GM12892 (cell line): ENCODE data around the gene KATNB1.

ENCODE experiments used
- DNase-seq: peaks from one replicate; pipeline ENCODE4 v3.0.0; 2011; ENCODE audit not compliant: insufficient read length
- FAIRE-seq: peaks from 2 replicates; lab custom pipeline; 2011; peaks lifted over from hg19 to GRCh38; lab: Jason Lieb, UNC
- POLR2A ChIP-seq: IDR thresholded peaks from 2 replicates; pipeline ENCODE4 v1.6.1; 2011; ENCODE audit warnings: low read depth, low read length, control low read depth
- POLR2AphosphoS5 ChIP-seq: IDR thresholded peaks from 2 replicates; pipeline ENCODE4 v1.6.1; 2011; ENCODE audit warnings: low read depth, low read length, control low read depth
- TAF1 ChIP-seq: IDR thresholded peaks from 2 replicates; pipeline ENCODE4 v1.6.1; 2011; ENCODE audit warnings: low read depth, mild to moderate bottlenecking, control low read depth, low read length, borderline replicate concordance

KATNB1 gene

DNA sequence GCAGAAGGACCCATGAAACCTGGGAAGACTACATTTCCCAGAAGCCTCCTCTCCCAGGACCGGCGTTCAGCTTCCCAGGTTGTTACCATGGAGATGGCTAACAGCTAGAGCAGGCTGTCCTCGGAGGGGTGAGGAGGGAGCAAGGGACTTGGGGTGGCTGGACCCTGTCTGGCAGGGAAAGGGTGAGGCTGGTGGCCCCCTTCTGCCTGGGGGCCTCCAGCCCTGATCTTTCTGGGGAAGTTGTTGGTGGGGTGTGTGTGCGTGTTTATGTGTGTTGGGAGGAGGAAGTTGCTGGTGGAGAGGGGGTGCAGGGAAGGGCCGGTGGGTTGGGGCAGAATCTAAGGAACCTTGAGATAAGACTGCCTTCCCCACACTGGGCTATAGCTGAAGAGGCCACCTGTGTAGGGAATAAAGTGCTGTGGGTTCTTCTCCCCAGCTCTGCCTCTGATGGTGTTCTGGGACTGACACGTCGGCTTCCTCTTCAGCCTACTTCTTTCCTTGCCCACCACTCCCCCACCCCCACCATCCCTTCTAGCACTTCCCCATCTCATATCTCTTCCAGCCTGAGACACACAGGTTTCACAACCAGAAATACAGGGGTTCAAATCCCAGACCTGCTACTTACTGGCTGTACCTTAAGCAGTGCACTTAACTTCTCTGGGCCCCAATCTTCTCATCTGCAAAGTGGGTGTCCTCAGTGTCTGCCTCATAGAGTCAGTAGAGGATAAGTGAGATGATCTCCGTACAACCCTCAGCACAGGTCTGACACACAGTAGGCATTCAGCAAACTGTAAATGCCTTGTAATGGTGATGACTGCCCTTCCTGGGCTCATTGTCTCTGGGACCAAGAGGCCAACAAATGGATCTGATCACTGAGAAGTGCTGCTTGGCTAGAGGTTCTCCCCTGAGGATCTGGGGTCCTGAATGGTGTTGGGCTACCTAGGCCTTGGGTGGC, 40.6 kb upstream of the KATNB1 start, which contains the start of gene DRC7:
Gene DRC7 (plus strand): TSS at position 82 of the 955 bp plus-strand sequence. CDS start 3,144 bp downstream, outside the sequence.
- no peak for TF ChIP-seq POLR2AphosphoS5
- no peak for TF ChIP-seq TAF1
- TF ChIP-seq POLR2A, result no peak
- FAIRE-seq, result peak; percentile 88
- peak; percentile 58 for DNase-seq

DNA sequence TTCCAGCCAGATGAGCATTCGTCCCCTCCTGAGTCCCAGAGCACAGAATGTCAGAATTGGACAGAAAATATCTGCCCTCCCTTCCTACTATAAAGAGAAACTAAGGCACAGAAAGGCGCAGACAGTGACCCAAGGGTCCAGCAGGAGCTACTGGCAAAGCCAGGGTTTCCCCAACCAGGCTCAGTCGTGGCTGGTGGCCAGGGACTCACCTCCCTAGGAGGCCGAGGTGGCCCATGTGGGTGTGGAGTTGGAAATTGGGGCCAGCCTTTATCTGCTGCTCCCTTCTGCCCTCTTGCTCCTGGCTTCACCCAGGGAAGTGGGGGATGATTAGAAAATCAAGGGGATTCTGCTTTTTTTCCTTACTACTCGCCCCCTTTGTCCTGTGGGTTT, 39.9 kb upstream of the KATNB1 start:
- no peak for TF ChIP-seq POLR2AphosphoS5
- TF ChIP-seq TAF1, result no peak
- TF ChIP-seq POLR2A, result no peak
- no peak for DNase-seq
- FAIRE-seq, result peak; percentile 42

DNA sequence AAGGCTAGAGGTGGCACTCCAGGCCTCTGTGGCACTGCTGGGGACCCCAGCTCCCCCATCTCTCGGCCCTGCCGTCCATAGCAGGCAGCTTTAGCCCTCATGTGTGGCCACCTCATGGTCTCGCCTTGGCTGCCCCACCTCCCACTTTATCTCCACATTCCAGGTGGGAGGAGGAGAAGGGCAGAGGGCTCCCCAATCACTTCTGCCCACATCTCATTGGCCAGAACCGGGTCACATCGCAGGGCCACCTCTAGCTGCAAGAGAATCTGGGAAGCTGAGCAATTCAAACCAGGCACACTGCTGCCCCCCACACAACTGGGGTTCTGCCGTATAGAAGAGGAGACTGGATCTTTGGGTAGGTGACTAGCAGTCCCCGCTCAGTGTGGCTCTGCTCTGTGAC, 39.3 kb upstream of the KATNB1 start:
- TF ChIP-seq TAF1 (no peak), POLR2AphosphoS5 (no peak), POLR2A (no peak)
- DNase-seq (no peak), FAIRE-seq (no peak)

DNA sequence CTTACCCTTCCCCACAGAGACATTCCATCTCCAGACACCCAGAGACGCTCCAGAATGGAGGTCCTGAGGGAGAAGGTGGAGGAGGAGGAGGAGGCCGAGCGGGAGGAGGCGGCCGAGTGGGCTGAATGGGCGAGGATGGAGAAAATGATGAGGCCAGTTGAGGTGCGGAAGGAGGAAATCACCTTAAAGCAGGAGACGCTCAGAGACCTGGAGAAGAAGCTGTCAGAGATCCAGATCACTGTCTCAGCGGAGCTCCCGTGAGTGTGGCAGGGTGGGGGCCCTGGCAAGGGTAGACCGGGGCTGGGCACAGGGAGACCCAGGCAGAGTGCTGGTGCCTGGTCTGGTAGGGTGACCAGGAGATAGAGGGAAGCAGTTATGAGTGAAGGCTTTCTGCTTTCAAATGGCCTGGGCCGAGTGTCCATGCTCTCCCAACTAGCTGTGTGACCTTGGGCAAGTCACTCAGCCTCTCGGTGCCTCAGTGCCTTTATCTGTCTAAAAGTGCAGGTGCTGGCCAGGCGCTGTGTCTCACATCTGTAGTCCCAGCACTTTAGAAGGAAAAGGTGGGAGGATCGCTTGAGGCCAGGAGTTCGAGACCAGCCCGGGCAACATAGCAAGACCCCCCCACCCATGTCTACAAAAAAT, 37.6 kb upstream of the KATNB1 start:
- TF ChIP-seq POLR2A (no peak), POLR2AphosphoS5 (no peak), TAF1 (no peak)
- DNase-seq (no peak), FAIRE-seq (no peak)

DNA sequence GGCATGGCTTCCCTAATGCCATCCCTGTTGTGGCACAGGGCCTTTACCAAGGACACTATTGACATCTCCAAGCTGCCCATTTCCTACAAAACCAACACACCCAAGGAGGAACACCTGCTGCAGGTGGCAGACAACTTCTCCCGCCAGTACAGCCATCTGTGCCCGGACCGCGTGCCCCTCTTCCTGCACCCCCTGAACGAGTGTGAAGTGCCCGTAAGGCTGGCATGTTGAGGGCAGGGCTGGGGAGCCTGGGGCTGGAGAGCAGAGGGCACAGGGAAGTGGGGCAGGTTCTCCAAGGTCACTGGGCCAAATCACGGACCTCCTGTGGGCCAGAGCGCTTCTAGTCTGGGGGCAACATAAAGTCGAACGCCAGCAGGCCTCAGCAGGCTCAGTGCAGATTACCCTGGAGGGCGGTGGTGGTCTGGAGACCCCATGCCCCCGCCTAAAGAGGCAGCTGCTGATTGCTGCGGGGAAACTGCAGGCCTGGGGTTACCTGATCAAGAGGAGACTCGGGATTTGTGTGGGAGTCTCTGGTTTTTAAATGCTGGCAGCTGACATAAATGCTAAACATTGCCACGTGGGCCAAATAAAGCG, 36.7 kb upstream of the KATNB1 start:
- no peak for FAIRE-seq
- TF ChIP-seq POLR2AphosphoS5 (no peak), POLR2A (no peak), TAF1 (no peak)
- no peak for DNase-seq

DNA sequence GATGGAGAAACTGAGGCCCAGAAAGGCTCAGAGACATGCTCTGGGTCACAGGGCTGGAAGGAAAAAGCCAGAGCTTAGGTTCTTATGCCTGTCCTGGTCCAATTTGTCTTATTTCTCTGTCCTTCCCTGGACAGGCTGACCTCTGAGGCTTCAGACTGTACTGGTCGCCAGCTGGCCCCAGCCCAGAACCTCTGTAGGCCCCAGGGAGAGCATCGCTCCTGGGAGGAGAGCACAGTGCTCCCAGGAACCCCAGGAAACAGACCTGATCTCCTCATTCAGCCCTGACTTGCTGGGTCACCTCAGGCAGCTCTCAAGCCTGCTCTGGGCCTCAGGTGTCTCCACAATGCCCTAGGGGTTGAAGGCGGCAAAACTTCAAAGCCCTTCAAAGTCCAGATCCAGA, 36.1 kb upstream of the KATNB1 start:
- no peak for DNase-seq
- TF ChIP-seq TAF1, result no peak
- no peak for TF ChIP-seq POLR2AphosphoS5
- TF ChIP-seq POLR2A, result no peak
- no peak for FAIRE-seq

DNA sequence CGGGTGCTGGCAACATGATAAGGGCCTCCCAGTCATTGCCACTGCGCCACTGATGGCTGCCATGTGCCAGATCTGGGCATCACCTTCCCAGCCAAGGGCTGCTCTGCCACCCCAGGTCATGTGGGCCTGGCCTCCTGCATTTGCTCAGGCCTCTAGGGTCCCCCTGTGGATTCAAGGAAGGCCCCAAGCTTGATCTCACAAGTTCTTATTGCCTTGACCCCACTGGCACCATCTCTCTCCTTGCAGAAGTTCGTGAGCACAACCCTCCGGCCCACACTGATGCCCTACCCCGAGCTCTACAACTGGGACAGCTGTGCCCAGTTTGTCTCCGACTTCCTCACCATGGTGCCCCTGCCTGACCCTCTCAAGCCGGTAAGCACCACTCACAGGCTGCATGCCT, 35.7 kb upstream of the KATNB1 start:
- FAIRE-seq (no peak), DNase-seq (no peak)
- TF ChIP-seq POLR2AphosphoS5 (no peak), POLR2A (no peak), TAF1 (no peak)

DNA sequence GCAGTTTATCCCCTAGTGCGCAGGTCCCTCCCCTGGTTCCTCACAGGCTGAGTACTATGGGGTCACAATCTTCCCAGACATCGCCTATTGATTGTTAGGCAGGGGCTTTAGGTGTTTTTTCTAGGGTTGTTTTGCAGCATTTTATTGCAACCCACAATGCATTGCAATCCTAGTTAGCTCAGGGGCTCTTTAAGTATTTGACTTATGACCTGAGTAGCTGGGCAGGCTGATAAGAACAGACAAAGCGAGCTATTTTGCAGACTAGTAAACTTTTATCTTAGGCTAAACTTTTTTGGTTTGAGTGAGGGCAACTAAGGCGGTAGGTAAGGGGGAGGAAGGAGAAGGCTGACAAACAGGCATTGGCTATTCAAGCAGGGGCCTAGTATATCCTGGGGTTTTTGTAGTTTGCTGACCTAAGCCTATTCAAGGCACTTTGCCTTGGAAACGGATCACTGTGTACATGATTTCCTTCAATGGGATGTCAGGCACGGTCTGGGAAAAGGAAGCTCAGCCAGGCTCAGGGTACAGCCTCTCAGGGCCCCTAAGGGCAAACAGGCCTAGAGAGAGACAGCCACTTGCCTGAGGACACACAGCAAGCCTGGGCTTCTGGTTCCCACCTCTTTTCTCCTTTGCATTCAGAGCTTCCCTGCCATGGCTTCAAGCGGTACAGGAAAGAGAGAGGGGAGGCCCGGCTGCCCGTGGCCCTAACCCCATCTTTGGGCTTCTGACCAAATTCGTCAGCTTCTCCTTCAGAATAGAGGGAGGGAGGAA, 34.6 kb upstream of the KATNB1 start:
- TF ChIP-seq POLR2A (no peak), POLR2AphosphoS5 (no peak), TAF1 (no peak)
- DNase-seq (no peak), FAIRE-seq (no peak)

DNA sequence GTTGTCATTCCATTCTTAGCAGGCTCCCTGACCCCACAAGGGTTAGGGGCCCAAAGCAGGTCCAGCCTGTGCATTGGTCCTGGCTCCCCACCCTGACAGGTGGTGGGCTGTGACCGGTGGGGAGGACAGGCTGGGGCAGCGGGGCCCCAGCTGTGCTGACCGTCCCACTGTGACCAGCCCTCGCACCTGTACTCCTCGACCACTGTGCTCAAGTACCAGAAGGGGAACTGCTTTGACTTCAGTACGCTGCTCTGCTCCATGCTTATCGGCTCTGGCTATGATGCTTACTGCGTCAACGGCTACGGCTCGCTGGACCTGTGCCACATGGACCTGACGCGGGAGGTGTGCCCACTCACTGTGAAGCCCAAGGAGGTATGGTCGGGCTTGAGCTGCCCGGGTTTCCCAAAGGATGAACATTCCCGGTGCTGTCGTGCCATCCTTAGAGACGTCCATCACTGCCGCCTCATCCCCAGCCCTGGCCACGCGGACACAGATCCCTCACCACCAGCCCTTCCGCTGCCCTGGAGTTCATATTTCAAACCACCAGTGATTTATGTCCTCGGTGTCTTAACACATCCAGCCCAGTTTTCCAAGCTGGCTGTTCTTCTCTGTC, 33.7 kb upstream of the KATNB1 start:
- no peak for TF ChIP-seq POLR2AphosphoS5
- no peak for TF ChIP-seq TAF1
- no peak for TF ChIP-seq POLR2A
- no peak for FAIRE-seq
- DNase-seq, result no peak

DNA sequence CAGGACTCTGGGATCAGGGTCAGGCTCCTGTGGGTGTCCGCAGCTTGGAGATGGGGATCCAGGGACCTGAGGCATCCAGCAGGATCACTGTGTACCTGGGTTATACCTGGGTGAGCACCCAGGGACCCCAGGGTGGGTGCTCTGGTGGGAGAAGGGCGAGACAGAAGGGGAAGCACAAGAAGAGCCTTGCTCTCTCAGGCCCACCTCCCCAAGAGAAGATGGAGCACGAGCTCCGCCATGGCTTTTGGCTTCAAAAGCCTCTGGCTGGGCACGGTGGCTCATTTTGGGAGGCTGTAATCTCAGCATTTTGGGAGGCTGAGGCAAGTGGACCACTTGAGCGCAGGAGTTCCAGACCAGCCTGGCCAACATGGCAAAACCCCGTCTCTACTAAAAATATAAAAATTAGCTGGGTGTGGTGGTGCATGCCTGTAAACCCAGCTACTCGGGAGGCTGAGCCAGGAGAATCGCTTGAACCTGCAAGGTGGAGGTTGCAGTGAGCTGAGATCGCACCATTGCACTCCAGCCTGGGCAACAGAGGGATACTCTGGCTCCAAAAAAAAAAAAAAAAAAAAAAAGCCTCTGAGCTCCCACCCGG, 32.1 kb upstream of the KATNB1 start:
- TF ChIP-seq TAF1 (no peak), POLR2AphosphoS5 (no peak)
- DNase-seq (no peak), FAIRE-seq (no peak)
